HepG2 (cell line): ENCODE measurements around the gene TRNP1.

Experiments
- ATF2 ChIP-seq: sonication (generic); formaldehyde crosslinking; IDR thresholded peaks from 2 replicates; pipeline ENCODE4 v1.4.0; 2020; ENCODE audit warnings: missing genetic modification reagents
- BCLAF1 ChIP-seq: fragments of 450-650 bp; IDR thresholded peaks from 2 replicates; pipeline ENCODE4 v1.6.1; 2017; ENCODE audit warnings: mild to moderate bottlenecking
- CTCF ChIP-seq: sonication (generic); formaldehyde crosslinking; IDR thresholded peaks from 2 replicates; pipeline ENCODE4 v1.5.0; 2020; ENCODE audit warnings: mild to moderate bottlenecking, missing genetic modification reagents, moderate library complexity
- HNRNPL ChIP-seq: fragments of 200-400 bp; formaldehyde crosslinking; IDR thresholded peaks from 2 replicates; pipeline ENCODE4 v1.6.1; 2017; ENCODE audit warnings: mild to moderate bottlenecking, low read depth, low read length
- MAX ChIP-seq: IDR thresholded peaks from 2 replicates; pipeline ENCODE4 v1.6.1; 2012; ENCODE audit warnings: inconsistent platforms
- MYNN ChIP-seq: sonication (generic); formaldehyde crosslinking; IDR thresholded peaks from 2 replicates; pipeline ENCODE4 v1.4.0; 2020; ENCODE audit warnings: mild to moderate bottlenecking, low read depth, missing genetic modification reagents
- SIN3A ChIP-seq: IDR thresholded peaks from 2 replicates; pipeline ENCODE4 v1.6.1; 2011; ENCODE audit warnings: low read depth, mild to moderate bottlenecking, control low read depth, low read length, borderline replicate concordance
- ZNF142 ChIP-seq: sonication (generic); formaldehyde crosslinking; IDR thresholded peaks from 2 replicates; pipeline ENCODE4 v1.4.0; 2020; ENCODE audit warnings: missing genetic modification reagents
- ZNF510 ChIP-seq: sonication (generic); formaldehyde crosslinking; IDR thresholded peaks from 2 replicates; pipeline ENCODE4 v1.4.0; 2020; ENCODE audit warnings: low read depth, mild to moderate bottlenecking, missing genetic modification reagents
- ZSCAN5A ChIP-seq: sonication (generic); formaldehyde crosslinking; IDR thresholded peaks from 2 replicates; pipeline ENCODE4 v1.8.0; 2022; ENCODE audit warnings: mild to moderate bottlenecking, missing genetic modification reagents, borderline replicate concordance

- no peak for TF ChIP-seq ZNF142 (CRISPR knock-in tag)
- no peak for TF ChIP-seq BCLAF1
- no peak for TF ChIP-seq HNRNPL
- TF ChIP-seq MAX: no peak
- no peak for TF ChIP-seq CTCF (CRISPR knock-in tag)
- no peak for TF ChIP-seq ZSCAN5A (CRISPR knock-in tag)
- TF ChIP-seq SIN3A: no peak
- TF ChIP-seq ZNF510: no peak
- no peak for TF ChIP-seq MYNN (CRISPR knock-in tag)
- no peak for TF ChIP-seq ATF2 (CRISPR knock-in tag)
Measured at GRCh38 chr1:27029517-27029916, 36.0 kb downstream of the TRNP1 start.
